Measurements from ENCODE around the gene ZNF213.

- TF ChIP-seq, protein P1, sequence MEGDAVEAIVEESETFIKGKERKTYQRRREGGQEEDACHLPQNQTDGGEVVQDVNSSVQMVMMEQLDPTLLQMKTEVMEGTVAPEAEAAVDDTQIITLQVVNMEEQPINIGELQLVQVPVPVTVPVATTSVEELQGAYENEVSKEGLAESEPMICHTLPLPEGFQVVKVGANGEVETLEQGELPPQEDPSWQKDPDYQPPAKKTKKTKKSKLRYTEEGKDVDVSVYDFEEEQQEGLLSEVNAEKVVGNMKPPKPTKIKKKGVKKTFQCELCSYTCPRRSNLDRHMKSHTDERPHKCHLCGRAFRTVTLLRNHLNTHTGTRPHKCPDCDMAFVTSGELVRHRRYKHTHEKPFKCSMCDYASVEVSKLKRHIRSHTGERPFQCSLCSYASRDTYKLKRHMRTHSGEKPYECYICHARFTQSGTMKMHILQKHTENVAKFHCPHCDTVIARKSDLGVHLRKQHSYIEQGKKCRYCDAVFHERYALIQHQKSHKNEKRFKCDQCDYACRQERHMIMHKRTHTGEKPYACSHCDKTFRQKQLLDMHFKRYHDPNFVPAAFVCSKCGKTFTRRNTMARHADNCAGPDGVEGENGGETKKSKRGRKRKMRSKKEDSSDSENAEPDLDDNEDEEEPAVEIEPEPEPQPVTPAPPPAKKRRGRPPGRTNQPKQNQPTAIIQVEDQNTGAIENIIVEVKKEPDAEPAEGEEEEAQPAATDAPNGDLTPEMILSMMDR (IDR thresholded peaks at IDR 0.05): no peak
- TF ChIP-seq POLR2A (IDR thresholded peaks at IDR 0.05): no peak
Observed at GRCh38 chr16:3155181-3155580, 20.4 kb downstream of the ZNF213 start.
